Astrocyte of the hippocampus (primary cell): ENCODE measurements around the gene TLCD3A.
"Not testable (repeated sequence)": the region's sequence is repeated elsewhere in the genome, so short reads cannot be mapped to it uniquely, and the experiment has no call there.

ENCODE experiments used
- DNase-seq: peaks from one replicate; pipeline ENCODE4 v3.0.0; 2011; ENCODE audit warnings: low read depth, low spot score

Gene TLCD3A

GRCh38 chr17:787641-788221 lies 55.3 kb downstream of the TLCD3A start:
- no peak for DNase-seq

GRCh38 chr17:788551-788950 lies 56.2 kb downstream of the TLCD3A start:
- no peak for DNase-seq

- peak; percentile 47 for DNase-seq
Observed at GRCh38 chr17:789160-789840, 56.9 kb downstream of the TLCD3A start.

GRCh38 chr17:789931-790873 lies 57.8 kb downstream of the TLCD3A start:
- peak; percentile 38 for DNase-seq

GRCh38 chr17:790874-791247 lies 58.5 kb downstream of the TLCD3A start:
- not testable (repeated sequence) for DNase-seq

- no peak for DNase-seq
Observed at GRCh38 chr17:791829-792228, 59.4 kb downstream of the TLCD3A start.

GRCh38 chr17:792277-792676 lies 59.9 kb downstream of the TLCD3A start:
- DNase-seq, result peak; percentile 32
